ENCODE results near the gene SAA1.

DNA sequence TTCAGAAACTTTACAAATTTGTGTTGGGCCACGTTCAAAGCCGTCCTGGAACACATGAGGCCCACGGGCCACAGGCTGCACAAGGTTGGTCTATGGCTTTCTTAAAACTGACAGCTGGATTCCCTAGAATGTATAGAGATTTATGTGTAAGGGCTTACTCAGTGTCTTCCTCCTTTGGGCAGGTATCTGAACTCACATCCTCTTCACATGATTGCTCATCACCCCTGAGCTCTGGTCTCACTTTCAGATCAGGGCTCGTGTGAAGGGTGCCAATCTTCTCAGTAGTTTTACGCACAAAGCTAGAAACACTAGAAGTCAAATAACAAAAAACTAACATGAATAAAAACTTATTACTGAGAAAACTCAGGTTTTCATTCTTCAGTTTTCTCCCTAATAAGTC, 28.8 kb downstream of the SAA1 start:
- TF ChIP-seq POLR2AphosphoS5 (IDR thresholded peaks at IDR 0.05; ENCODE audit: low read depth) (no peak), SPI1 (IDR thresholded peaks at IDR 0.05; ENCODE audit: borderline replicate concordance, low read depth) (no peak), GABPA (IDR thresholded peaks at IDR 0.05; ENCODE audit: low read depth) (no peak)
- TF ChIP-seq, protein P1, sequence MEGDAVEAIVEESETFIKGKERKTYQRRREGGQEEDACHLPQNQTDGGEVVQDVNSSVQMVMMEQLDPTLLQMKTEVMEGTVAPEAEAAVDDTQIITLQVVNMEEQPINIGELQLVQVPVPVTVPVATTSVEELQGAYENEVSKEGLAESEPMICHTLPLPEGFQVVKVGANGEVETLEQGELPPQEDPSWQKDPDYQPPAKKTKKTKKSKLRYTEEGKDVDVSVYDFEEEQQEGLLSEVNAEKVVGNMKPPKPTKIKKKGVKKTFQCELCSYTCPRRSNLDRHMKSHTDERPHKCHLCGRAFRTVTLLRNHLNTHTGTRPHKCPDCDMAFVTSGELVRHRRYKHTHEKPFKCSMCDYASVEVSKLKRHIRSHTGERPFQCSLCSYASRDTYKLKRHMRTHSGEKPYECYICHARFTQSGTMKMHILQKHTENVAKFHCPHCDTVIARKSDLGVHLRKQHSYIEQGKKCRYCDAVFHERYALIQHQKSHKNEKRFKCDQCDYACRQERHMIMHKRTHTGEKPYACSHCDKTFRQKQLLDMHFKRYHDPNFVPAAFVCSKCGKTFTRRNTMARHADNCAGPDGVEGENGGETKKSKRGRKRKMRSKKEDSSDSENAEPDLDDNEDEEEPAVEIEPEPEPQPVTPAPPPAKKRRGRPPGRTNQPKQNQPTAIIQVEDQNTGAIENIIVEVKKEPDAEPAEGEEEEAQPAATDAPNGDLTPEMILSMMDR (IDR thresholded peaks at IDR 0.05; ENCODE audit: insufficient read depth, low read length) = no peak
- TF ChIP-seq, protein P2, sequence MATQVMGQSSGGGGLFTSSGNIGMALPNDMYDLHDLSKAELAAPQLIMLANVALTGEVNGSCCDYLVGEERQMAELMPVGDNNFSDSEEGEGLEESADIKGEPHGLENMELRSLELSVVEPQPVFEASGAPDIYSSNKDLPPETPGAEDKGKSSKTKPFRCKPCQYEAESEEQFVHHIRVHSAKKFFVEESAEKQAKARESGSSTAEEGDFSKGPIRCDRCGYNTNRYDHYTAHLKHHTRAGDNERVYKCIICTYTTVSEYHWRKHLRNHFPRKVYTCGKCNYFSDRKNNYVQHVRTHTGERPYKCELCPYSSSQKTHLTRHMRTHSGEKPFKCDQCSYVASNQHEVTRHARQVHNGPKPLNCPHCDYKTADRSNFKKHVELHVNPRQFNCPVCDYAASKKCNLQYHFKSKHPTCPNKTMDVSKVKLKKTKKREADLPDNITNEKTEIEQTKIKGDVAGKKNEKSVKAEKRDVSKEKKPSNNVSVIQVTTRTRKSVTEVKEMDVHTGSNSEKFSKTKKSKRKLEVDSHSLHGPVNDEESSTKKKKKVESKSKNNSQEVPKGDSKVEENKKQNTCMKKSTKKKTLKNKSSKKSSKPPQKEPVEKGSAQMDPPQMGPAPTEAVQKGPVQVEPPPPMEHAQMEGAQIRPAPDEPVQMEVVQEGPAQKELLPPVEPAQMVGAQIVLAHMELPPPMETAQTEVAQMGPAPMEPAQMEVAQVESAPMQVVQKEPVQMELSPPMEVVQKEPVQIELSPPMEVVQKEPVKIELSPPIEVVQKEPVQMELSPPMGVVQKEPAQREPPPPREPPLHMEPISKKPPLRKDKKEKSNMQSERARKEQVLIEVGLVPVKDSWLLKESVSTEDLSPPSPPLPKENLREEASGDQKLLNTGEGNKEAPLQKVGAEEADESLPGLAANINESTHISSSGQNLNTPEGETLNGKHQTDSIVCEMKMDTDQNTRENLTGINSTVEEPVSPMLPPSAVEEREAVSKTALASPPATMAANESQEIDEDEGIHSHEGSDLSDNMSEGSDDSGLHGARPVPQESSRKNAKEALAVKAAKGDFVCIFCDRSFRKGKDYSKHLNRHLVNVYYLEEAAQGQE (IDR thresholded peaks at IDR 0.05; ENCODE audit: insufficient replicate concordance, low read depth) = no peak
